ENCODE measurements around the gene TRMO.

GRCh38 chr9:97861148-97861475 lies 61.2 kb downstream of the TRMO start:
- no peak for TF ChIP-seq CTCF (IDR thresholded peaks at IDR 0.05)
- TF ChIP-seq EP300 (IDR thresholded peaks at IDR 0.05): no peak
- TF ChIP-seq POLR2AphosphoS5 (IDR thresholded peaks at IDR 0.05): no peak

Data from gastroesophageal sphincter (tissue), 3 donors.